Myocyte (in vitro differentiated cells): Measurements from ENCODE around the gene CERS6. TPM values are rescaled to one million over a fixed set of nuclear protein-coding genes. Genes with fewer than 3 reads are reported as not detected.
A peak's percentile ranks its signal among the peaks of the same experiment; 100 is the strongest.

Experiments used
- DNase-seq: peaks from one replicate; pipeline ENCODE4 v3.0.0-alpha.2; 2012; ENCODE audit warnings: low read depth
- total RNA-seq: library from RNA; depleted of rRNA; stranded (reverse); fragments of >200 nt; gene quantifications from 2 replicates; pipeline ENCODE4 v1.2.3, GENCODE V29; 2014

The CERS6 gene
- total RNA-seq, 1 donor from 2014 or later, result 53.4 TPM

DNA sequence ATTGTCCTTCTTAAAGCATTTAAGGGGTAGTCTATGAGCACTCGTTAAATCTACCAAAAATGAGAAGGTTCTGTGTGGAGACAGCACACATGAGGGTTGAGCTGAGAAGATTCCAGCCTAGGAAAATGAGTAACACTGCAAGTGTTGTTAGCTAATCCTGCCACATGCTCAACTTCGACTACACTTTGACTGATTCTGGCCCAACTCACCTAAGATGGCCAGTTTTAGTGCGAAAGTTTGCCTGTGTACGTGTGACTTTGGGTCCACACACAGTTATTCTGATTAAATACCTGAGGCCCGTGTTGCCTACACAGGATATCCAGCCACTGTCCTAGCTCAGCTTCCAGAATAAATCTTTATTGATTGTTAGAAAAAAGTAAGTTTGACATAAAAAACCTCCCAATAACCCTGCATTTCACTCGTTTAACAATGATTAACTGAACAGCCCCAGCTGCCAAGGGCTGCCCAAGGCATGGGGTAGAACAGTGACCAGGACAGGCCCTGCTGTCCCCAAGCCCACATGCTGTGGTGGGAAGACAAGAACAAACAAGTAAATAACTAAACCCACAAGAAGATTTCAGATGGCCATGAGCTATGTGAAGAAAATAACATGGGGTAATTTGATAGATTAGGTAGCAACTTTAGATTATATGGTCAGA, 14.7 kb upstream of the CERS6 start:
- DNase-seq, result no peak

GRCh38 chr2:168443818-168444217, 12.3 kb upstream of the CERS6 start:
- DNase-seq, result no peak

GRCh38 chr2:168445960-168446359, 10.1 kb upstream of the CERS6 start:
- no peak for DNase-seq

- DNase-seq, result no peak
Observed at GRCh38 chr2:168448980-168449379, 7.1 kb upstream of the CERS6 start.

DNA sequence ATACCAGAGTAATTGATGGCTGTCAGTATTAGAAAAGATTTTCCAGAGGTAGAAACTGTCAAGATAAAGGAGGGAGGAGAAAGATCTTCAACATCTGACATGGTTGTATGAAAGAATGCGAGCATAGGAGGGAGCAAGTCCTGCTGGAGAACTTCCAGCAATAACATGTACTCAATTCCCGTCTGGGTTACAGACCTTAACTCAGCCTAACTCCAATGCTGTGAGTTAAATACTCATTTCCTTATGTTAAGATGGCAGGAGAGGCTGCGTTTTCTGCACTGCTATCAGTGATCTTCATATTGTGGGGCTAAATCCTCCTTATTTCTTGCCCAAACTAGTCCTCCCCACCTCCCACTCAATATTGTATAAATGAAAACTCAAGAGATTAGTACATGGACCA, 6.7 kb upstream of the CERS6 start:
- DNase-seq, result no peak

DNA sequence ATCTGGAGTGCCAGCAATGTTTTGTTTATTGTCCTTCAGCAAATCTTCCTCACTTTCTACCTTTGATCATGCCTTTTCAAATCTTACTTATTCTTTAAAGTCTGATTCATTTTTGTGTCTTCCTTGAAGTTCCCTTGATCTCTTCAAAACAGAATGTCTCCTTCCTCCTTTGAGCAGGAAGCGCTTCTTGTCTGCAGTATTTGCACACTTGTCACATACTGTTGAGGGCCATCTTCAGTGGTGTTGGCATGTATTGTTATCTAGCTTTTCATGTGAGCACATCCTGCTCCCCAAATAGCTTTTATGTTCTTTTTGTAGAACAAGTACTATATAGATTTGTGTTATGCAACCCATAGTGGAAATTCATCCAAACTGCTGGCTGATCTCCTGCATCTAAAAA, 5.9 kb upstream of the CERS6 start:
- DNase-seq, result no peak

DNA sequence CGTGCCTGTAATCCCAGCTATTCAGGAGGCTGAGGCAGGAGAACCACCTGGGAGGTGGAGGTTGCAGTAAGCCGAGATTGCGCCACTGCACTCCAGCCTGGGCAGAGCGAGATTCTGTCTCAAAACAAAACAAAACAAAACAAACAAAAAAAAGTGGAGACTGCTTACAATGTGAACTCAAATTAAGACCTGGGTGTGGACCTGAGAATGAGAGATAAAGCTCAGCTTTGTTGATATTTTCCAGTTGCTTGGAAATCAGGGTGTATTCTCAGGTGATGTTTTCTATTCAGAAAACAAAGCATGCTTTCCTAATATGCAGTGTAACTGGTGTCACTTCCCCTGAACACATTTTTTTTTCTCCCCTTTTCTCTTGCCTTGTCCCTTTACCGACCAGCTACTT, 5.3 kb upstream of the CERS6 start:
- no peak for DNase-seq

- DNase-seq, result no peak
Observed at GRCh38 chr2:168452781-168453180, 3.3 kb upstream of the CERS6 start.

GRCh38 chr2:168453404-168453803, 2.7 kb upstream of the CERS6 start:
- DNase-seq, result no peak

DNA sequence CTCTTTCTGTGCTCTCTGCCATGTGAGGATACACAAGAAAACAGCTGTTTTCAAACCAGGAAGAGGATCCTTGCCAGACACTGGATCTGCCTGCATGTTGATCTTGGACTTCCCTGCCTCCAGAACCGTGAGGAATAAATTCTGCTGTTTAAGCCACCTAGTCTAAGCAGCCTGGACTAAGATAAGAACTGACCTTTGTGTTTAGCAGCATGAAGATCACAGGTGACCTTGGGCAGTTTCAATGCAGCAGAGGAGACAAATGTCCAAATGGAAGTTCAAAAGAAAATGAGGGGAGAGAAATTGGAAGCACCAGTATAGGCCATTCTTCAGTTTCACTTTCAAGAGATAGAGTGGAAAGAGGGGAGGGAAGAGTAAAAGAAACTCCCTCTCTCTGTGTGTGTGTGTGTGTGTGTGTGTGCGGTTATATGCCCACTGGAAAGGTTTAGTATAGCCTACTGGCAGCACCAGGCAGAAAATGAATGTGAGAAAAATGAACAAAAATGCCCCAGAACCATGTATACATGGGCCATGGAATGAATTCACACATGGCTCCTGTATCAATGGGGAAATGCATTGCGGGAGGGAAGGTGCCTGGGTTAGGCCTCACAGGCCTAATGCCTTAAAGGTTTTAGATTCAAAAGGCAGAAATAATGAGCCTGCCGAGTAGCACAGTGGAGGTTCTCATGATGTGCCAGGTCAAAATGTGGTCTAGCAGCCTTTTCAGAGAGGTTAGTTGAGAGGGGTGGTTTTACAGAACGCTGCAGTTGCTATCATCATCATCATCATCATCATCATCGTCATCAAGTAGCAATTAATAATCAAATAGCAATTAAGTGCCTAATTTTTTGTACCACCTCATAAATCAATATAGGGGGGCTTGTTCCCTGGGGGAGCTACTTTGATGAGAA, 1.1 kb upstream of the CERS6 start:
- no peak for DNase-seq

GRCh38 chr2:168456521-168457189, 583 bp downstream of the CERS6 start:
- peak; percentile 49 for DNase-seq

GRCh38 chr2:168457190-168457895, 1.3 kb downstream of the CERS6 start:
- DNase-seq, result no peak

DNA sequence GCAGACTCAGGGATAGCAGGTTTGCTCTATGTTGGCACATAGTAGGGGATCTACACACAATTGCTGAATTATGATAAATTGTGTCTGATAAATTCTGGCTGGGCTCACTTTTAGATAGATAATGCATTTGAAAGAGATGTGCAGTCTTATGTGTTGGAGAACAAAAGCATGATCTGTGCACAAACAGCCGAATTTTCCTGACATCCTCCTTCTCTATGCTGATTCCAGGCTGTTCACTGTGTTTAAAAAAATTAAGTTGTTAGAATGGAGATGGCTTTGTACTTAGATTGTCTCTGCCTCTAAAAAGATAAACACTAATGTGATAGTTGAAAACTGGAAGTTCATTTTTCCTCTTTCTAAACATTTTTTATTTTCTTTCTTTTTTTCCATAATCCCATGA, 2.1 kb downstream of the CERS6 start:
- DNase-seq, result no peak

- DNase-seq, result no peak
Observed at GRCh38 chr2:168459256-168459655, 3.2 kb downstream of the CERS6 start.

DNA sequence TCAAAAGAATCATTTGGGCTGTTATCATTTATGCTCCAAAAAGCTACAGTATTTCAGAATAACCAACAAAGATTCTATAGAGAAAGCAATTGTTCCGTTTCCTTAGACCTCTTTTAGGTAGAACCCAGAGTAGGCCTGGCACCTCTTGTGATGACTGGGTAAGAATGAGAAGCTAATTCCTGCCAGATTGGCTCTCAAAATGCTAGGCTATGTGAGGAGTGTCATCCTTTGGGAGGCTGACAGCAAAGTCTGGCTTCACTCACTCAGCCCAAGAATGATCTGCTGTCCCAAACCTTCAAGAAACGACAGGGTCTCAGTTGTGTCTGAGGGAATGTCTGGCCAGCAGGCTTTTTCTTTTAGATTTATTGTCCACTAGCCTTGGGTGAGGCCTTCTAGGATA, 4.5 kb downstream of the CERS6 start:
- DNase-seq, result no peak

GRCh38 chr2:168461178-168461941, 5.3 kb downstream of the CERS6 start:
- DNase-seq, result no peak

DNA sequence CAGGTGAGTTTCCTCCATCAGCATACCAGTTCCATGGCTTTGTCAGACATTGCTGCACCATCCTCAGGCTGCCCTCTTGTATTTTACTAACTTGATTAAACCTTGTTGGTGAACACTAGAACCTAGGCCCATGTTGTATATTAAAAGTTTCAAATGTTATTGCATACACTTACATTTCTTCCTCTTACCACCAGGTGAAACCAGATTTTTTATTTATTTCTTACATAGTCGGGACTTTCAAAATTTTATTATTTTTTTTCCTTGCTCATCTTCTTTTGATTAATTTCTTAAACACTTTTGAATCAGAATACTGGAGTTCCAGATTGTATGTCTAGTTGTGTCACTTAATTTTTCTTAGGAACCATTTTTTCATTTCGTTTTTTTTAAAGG, 5.9 kb downstream of the CERS6 start:
- DNase-seq, result no peak

- no peak for DNase-seq
Observed at GRCh38 chr2:168462543-168463045, 6.5 kb downstream of the CERS6 start.

- no peak for DNase-seq
Observed at GRCh38 chr2:168465594-168465993, 9.5 kb downstream of the CERS6 start.

DNA sequence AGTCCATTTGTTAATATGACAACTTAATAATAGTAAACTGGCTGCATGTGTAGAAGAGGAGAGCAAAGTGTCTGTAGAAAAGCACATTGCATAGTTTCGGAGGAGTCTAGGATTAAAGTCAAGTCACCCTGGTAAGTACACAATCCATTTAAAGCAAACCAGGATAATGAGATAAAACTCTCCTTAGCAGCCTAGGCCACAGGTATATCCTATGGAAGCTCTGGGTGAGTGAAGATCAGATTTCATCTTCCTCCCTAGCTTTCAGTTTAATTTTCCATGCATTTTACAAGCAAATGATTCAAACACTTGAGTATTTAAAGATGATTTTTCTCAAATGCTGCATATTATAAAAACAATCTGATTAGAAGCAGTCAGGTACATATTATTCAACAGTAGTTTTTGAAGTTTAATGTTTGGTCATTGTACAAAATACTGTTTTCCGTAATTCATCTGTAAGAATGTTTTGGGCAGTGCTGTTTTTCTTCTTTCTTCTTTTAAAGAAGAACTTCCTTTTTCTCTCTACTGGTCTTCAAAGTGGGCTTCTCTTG, 10.2 kb downstream of the CERS6 start:
- DNase-seq, result no peak
